Retina (tissue), 1 donor: ENCODE measurements around the gene MAD2L2.

Experiments used
- DNase-seq: peaks from one replicate; pipeline ENCODE4 v3.0.0-alpha.2; 2016

MAD2L2 gene

DNA sequence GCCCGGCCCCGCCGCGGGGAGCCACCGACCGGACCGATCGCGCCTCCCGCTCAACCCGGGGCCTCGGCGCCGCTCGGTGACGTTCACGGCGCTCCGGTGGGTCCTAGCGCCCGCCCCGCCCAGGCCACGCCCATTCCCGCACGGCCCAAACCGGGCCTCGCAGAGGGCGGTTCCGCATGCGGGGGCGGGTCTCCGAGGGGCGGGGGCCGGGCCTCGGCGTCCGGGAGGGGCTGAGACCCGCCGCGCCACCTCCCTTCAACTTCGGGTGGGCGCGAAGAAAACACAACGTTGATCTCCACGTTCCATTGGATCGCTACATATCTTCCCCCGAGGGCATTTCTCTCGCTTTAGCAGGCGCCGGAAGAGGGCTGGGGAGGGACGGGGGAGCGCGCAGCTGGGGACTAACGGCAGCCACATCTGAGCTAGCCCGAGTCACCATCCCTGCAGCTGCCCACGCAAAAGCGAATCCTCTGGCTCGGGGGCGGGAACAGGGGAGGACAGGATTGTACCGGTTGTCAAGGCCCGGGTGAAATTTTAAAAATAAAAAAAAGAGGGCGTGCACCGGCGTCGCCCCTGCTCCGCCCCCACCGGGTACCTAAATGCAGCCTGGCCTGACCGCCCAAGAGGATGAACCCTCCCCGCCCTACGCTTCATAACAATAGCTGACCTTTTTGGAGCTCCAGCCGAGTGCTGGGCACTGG lies at the start of gene MAD2L2:
Gene MAD2L2, minus strand, starts transcription at position 78 of the 701 bp plus-strand sequence. CDS start 547 bp downstream, outside the sequence.
- DNase-seq: peak; percentile 84

DNA sequence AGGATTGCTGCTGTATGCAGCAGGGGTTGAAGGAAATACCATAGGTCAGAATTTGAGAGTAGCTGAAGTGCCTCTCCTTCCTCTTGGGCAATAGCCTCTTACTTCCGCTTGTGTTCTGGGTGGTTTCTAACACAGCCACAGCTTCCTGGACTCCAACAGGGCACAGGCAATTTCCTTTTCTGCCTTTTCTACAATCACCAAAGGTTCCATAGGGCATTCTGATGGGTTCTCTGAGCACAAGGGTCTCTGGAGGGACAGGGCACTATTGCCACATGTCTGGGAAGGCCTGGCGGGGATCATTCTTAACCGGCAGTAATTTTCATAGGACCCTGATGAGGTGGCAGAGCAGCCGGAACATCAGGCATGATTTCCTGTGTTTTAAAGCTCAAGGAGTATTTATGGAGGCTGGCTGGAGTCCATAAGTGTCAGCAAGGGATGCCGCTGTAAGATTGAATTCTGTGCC lies 49.5 kb upstream of the MAD2L2 start:
- no peak for DNase-seq

DNA sequence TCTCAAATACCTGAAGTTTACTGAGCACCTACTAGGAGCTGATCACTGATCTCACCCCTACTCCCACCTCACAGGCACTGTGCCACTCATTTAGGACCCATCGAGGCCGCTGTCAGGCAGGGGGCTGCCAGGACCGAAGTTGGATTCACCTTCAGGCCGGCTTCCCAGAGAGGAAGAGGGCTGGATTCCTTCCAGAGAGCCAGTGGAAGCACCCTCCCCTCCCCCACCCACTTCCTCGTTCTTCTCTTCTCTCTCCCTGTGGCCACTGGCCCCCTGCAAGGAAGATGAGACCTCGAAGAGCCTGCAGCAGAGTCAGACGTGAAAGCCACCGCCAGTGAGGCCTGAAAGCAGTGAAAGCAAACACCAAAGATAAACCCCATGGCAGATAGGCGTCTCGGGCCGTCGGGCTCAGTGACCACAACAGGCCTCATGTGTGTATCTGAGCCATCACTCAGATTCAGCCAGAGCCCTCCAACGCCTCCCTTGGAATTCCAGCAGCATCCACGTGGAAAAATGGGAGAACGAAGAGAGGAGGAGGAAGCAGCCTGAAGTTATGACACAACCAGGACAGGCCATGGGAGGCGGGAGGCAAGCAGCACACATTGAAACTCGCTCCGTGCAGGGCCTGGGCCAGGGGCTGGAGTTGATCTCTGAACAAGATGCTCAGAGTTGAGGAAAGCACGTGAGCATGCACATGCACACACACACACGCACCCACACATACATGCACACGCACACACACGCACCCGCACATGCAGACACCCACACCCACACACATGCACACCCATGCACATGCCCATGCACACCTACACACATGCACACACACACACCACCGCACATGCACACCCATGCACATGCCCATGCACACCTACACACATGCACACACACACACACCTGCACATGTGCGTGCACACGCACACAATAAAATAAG lies 48.8 kb upstream of the MAD2L2 start:
- DNase-seq: no peak

- DNase-seq: no peak
Measured at GRCh38 chr1:11729155-11729497, 48.2 kb upstream of the MAD2L2 start.

DNA sequence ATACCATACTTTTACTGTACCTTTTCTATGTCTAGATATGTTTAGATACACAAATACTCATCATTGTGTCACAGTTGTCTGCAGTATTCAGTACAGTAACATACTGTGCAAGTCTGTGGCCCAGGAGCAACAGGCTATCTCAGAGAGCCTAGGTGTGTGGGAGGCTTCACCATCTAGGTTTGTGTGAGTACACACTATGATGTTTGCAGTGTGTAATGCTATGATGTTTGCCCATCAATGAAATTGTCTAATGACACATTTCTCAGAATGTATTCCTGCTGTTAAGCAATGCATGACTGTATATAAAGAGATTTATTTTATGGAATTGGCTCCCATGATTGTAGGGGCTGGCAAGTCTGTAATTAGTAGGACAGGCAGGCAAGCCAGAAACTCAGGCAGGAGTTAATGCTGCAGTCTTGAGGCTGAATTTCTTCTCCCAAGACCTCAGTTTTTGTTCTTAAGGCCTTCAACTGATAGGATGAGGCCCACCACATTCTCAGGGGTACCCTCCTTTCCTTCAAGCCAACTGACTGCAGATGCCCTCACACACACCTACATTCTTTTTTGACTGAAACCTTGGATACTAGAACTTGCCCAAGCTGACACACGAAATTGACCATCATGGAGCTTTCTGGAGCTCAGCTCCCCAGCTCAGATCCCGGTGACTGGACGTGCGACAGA lies 47.3 kb upstream of the MAD2L2 start:
- no peak for DNase-seq

GRCh38 chr1:11727119-11727518 lies 46.2 kb upstream of the MAD2L2 start:
- no peak for DNase-seq

DNA sequence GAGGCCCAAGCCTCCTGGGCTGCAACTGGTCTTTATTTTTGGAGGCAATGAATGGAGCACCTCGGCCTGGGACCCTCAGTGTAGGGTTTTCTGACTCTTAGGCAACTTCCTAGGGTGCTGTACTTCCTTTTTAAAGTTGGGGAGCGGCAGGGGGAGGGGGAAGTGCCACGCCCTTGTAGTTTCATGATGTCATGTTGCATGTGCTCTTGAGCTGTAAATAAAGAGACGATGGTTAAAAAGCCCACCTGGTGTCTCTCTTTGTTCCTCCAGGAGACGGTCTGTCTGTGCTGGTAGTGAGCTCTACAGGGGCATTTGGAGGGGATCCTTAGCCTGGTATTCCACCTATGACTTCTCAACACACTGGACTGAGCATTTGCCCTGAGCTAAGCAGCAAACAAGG lies 44.7 kb upstream of the MAD2L2 start:
- DNase-seq: no peak

DNA sequence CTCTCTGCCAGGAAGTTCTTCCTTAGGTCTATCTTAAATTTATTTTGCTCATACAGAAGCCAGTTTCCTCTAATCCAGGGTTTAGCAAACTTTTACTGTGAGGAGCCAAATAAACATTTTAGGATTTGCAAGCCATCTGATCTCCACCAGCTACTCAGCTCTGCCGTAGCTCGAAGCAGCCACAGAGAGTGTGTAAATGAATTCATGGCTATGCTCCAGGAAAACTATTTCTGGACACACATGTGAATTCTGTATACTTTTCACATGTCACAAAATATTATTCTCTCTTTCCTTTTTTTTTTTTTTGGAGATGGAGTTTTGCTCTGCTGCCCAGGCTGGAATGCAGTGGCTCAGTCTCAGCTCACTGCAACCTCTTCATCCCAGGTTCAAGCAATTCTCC lies 41.6 kb upstream of the MAD2L2 start:
- no peak for DNase-seq

GRCh38 chr1:11721311-11721710 lies 40.4 kb upstream of the MAD2L2 start:
- DNase-seq: no peak

GRCh38 chr1:11720525-11720924 lies 39.6 kb upstream of the MAD2L2 start:
- DNase-seq: no peak

- DNase-seq: no peak
Measured at GRCh38 chr1:11720033-11720376, 39.1 kb upstream of the MAD2L2 start.

GRCh38 chr1:11719313-11720032 lies 38.5 kb upstream of the MAD2L2 start:
- DNase-seq: peak; percentile 85

DNA sequence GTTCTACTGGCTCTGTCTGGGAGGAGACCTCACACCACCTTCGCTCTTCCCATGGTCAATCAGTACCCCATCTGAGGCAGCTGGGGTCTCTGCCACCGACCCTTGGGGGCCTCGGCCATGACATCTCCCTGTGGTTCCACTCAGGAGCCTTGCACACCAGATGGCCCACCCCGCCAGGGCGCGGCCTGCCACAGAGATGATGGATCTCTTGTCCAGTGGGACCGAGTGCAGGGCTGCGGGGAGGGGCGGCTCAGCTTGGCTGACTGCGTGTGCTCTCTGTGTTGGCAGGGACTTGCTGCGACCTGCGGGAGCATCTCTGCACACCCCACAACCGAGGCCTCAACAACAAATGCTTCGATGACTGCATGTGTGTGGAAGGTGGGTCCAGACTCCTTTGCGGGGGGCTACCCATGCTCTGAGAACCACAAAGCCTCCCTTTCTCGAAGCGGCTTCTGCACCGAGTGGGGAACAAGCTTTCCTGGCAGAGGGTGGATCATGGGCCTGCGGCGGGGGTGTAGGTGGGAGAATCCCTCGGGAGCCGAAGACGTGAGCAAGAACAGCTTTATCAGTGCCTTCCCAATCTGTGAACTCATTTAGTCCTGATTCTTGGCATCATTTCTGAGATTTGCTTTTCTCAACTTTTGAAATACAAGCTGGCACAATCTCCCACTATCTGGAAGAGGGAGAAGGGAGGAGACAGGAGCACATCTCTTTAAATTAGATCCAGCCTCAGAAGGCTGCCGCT lies 34.1 kb upstream of the MAD2L2 start:
- peak; percentile 52 for DNase-seq

GRCh38 chr1:11713095-11713494 lies 32.1 kb upstream of the MAD2L2 start:
- DNase-seq: no peak

GRCh38 chr1:11712285-11712684 lies 31.3 kb upstream of the MAD2L2 start:
- DNase-seq: no peak

DNA sequence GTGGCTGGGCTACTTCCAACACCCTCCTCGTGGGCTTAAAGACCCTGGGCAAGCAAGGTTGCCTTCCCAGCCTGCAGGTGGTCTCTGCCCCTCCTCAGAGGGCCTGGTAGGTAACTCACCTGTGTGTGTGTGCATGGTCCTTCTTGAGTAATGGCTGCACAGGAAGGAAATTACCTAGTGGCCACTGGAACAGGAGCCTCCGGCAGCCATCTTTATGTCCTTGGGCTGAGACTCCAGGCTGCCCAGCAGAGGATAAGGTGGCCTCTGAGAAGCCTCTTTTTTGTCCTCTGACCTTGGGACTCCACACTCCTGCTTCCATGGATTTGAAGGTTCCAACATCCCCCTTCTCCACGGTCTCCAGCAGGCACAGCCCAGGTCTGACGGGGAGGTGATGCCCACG lies 30.5 kb upstream of the MAD2L2 start:
- DNase-seq: no peak

DNA sequence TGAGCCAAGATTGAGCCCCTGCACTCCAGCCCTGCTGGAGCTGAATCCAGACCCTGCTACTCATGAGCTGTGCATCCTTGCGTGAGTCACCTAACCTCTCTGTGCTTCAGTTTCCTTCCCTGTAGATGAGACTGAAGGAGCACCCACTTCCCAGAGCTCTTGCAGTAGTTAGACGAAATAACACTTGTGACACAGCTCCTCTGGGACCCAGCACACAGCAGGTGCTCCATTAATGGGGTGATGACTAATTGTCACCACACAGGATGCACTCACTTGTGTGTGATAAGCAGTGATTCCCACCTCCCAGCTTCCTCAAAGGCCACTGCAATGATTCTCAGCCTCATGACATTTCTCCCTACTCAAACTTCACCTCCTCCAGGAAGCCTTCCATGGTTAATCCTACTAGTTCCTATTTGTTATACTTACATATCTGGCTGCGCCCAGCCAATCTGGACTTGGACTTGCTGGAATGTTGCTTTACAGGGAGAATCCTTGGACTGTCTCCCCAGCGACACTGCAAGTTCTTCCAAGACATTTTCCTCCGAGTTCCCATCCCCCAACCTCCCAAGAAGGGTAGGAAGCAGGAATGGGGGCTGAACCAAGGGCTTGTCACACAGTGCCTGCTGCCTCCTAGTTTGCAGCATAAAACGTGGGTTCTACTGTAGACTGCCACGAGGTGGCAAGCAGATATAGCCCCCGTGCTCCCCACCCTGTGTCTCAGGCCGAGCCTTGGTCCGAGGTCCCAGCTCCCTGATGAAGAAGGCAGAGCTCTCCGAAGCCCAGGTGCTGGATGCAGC lies 27.8 kb upstream of the MAD2L2 start:
- DNase-seq: no peak

- DNase-seq: peak; percentile 59
Measured at GRCh38 chr1:11707621-11708276, 26.8 kb upstream of the MAD2L2 start.

DNA sequence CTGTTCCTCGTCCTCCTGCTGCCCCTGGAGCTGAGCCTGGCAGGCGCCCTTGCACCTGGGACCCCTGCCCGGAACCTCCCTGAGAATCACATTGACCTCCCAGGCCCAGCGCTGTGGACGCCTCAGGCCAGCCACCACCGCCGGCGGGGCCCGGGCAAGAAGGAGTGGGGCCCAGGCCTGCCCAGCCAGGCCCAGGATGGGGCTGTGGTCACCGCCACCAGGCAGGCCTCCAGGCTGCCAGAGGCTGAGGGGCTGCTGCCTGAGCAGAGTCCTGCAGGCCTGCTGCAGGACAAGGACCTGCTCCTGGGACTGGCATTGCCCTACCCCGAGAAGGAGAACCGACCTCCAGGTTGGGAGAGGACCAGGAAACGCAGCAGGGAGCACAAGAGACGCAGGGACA lies 25.3 kb upstream of the MAD2L2 start:
- DNase-seq: no peak

GRCh38 chr1:11705596-11705995 lies 24.6 kb upstream of the MAD2L2 start:
- DNase-seq: no peak
